ENCODE measurements around the gene ADAMTS4.
"Not testable (repeated sequence)": the region's sequence is repeated elsewhere in the genome, so short reads cannot be mapped to it uniquely, and the experiment has no call there.

- not testable (repeated sequence) for TF ChIP-seq CTCF, POLR2A, POLR2AphosphoS5, EP300 (IDR thresholded peaks at IDR 0.05)
Observed at GRCh38 chr1:161224695-161225087, 25.8 kb upstream of the ADAMTS4 start.

Measured in sigmoid colon (tissue), 4 donors.